Central memory CD8-positive, alpha-beta T cell (primary cell): ENCODE results near the gene BHLHE40.

ENCODE experiments used
- ATAC-seq: fragments of 150-1000 bp; cut with Tn5 transposase; replicated peaks from 2 replicates; pipeline ENCODE4 v1.10.0; 2022; ENCODE audit warnings: mild to moderate bottlenecking, moderate FRiP score, moderate number of reproducible peaks; ENCODE audit not compliant: poor library complexity, severe bottlenecking; ENCODE audit errors: extremely low read depth
- DNase-seq, 2 donors: peaks; one replicate each; pipeline ENCODE4 v3.0.0; 2021; ENCODE audit warnings: low spot score in 2 of 2
- H3K27ac Mint-ChIP-seq: one replicate; pipeline ENCODE4 v1.8.0; 2022; ENCODE audit warnings: low read depth, mild to moderate bottlenecking, moderate library complexity, mixed read lengths
- H3K27me3 Mint-ChIP-seq: one replicate; pipeline ENCODE4 v1.8.0; 2022; ENCODE audit warnings: mixed read lengths
- H3K36me3 Mint-ChIP-seq: one replicate; pipeline ENCODE4 v1.8.0; 2022; ENCODE audit warnings: mild to moderate bottlenecking, moderate library complexity, mixed read lengths; ENCODE audit not compliant: insufficient read depth
- H3K4me1 Mint-ChIP-seq: one replicate; pipeline ENCODE4 v1.8.0; 2022; ENCODE audit warnings: mixed read lengths
- H3K4me3 Mint-ChIP-seq: one replicate; pipeline ENCODE4 v1.8.0; 2022; ENCODE audit warnings: mild to moderate bottlenecking, moderate library complexity, mixed read lengths
- H3K9me3 Mint-ChIP-seq: one replicate; pipeline ENCODE4 v1.8.0; 2022; ENCODE audit warnings: mixed read lengths

Gene BHLHE40

DNA sequence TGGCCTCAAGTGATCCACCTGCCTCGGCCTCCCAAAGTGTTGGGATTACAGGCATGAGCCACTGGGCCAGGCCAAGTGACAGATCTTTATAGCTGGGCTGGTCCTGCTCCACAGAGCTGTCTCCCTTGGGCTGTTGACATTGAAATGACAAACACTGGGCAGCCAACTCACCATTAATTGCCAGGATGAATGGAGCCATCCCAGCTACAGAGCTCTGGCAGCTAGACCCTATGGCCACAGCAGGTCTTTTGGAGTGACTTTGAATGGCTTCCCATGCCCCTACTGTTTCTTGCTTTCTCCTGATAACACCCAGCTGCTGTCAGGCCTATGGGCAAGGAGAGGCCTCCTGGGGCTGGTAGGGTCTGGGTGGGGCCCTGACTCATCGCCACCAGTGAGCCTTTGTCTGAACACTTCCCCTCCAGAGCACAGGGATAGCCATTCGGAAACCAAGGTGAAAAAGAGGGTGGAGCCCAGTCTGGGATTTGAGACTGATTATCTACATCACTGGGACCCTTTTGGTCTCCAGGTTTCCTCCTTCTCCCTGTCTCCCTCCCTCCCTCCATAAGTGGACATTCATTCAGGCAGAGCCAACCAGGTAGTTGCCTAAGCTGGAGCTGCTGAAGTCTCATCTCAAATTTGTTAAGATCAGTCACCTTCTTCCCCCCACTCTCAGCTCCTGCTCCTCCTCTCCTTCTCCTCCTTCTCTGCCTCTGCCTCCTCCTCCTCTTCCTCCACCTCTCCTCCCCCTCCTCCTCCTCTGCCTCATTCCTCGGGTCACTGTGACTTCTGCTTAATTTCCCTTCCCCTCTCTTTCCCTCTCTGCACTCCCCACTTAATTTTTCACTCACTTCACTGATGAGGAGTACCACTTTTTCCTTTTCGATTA is 34.0 kb downstream of the BHLHE40 start:
- no peaks in the 10 kb centered on the region for H3K27me3 Mint-ChIP-seq
- no peaks in the 10 kb centered on the region for H3K9me3 Mint-ChIP-seq
- no peak overlapping the region for H3K4me3 Mint-ChIP-seq
- peaks cover 32% of the 10 kb centered on the region for H3K4me1 Mint-ChIP-seq
- no peak overlapping the region for H3K27ac Mint-ChIP-seq
- no peaks in the 10 kb centered on the region for H3K36me3 Mint-ChIP-seq
- no peak for DNase-seq
- no peak for ATAC-seq

DNA sequence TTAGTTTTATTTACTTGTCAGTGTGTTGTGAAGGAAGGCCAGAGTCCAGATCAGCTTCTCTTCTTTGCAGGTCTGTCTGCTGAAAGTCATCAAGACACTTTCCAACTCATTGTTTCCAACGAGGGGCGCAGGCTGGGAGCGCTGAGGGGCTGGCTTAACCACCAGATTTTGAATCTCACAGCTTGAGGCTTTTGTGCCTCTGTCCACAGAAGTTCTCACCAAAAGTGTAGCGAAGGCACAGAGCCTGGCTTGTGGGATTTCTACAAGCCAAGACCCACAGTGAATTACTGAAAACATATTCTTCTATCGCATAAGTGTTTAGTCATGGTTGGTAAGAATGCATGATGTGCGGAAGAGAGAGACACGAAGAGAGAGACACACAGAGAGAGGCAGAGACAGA is 35.2 kb downstream of the BHLHE40 start:
- H3K27ac Mint-ChIP-seq: no peak overlapping the region
- H3K36me3 Mint-ChIP-seq: no peaks in the 10 kb centered on the region
- ATAC-seq: no peak
- H3K27me3 Mint-ChIP-seq: no peaks in the 10 kb centered on the region
- DNase-seq: no peak
- H3K4me3 Mint-ChIP-seq: no peak overlapping the region
- peaks cover 32% of the 10 kb centered on the region for H3K4me1 Mint-ChIP-seq
- no peaks in the 10 kb centered on the region for H3K9me3 Mint-ChIP-seq

DNA sequence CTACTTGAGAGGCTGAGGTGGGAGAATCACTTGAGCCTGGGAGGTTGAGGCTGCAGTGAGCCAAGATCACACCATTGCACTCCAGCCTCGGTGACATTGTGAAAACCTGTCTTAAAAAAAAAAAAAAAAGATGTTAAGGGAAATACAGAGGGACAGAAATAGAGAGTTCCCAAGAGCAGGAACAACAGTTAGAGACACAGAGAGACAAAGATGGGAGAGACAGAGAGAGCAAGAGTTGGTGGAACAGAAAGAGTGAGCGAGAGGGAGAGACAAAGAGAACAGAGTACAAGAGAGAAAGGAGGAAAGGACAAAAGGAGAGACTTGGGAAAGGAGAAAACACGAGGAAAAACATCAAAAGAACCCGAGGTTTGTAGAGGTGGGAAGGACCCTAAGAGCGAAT is 35.8 kb downstream of the BHLHE40 start:
- Mint-ChIP-seq H3K4me1 (peaks cover 32% of the 10 kb centered on the region), H3K9me3 (no peaks in the 10 kb centered on the region), H3K36me3 (no peaks in the 10 kb centered on the region), H3K27ac (peak overlapping the region; percentile 8), H3K27me3 (no peaks in the 10 kb centered on the region), H3K4me3 (no peak overlapping the region)
- no peak for DNase-seq
- ATAC-seq: no peak

DNA sequence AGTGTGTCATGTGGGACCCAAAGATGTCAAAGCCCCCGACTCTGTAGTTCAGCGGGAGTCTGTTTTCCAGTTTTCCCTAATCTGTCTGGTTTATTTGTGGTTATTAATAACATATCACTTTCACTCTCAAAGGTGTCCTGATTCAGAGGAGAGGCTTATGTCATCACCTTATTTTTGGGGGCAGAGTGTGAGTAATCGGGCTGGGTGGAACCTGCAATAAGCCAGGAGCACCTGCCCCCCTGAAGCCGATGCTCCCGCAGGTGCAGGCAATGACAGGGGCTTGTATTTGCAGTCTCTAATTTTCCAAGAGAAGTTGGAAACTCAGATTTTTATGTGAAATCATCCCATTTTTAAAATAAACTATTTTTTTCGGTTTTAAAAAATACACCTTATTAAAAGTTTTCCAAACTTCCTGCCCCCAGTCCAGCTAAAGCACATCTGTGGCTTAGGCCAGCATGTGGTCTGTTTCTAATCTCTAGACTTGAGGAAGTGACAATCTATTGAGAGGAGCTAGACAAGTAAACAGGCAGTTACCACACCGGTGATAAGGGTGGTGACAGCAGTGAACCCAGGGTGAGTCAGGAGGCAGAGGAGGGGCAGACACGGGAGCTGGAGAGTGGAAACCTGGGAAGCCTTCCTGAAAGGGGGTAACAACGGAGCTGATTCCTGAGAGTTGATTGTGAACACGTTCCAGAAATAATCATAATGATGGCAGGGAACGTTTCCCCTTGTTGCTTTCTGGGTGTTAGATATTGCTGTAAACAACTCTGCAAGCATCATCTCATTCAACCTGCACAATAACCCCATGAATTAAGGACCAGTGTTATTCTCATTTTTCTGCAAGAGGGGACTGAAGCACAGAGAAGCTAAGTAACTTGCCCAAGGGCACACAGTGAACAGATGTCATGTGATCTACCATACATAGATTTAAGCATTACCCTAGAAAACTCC is 37.2 kb downstream of the BHLHE40 start:
- no peaks in the 10 kb centered on the region for H3K9me3 Mint-ChIP-seq
- DNase-seq (peak in 1 of 2 donors; percentile 37), ATAC-seq (peak; percentile 70)
- H3K27me3 Mint-ChIP-seq: no peaks in the 10 kb centered on the region
- peak overlapping the region; percentile 87 for H3K27ac Mint-ChIP-seq
- H3K4me3 Mint-ChIP-seq: no peak overlapping the region
- no peaks in the 10 kb centered on the region for H3K36me3 Mint-ChIP-seq
- peaks cover 34% of the 10 kb centered on the region for H3K4me1 Mint-ChIP-seq

DNA sequence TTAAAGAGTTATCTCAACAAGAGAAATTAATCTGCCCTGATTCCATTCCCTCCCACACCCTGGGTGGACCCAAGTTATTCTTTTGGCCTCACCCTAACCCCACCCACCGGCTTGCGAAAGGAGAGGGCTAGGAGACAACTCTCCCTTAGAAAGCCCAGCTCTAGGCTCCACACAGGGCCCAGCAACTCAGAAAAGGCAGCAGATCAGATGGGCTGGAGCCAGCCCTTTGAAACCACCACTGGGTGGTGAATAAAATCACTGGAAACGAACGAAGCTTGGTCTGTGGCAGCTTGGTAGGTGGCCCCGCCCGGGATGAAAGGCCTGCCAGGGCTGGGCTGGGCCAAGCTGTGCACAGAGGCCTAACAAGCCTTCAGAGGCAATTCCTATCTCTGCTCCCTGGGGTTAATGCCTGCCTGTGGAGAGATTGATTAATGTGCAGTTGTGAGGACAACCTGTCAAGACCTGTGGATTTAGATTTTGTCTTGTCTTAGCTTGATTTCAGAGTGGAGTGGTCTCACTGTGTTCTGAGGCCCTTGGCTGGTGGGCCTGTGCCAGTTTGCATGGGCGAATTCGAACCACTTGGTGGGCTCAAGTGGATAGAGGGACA is 38.8 kb downstream of the BHLHE40 start:
- no peaks in the 10 kb centered on the region for H3K9me3 Mint-ChIP-seq
- peaks cover 34% of the 10 kb centered on the region for H3K4me1 Mint-ChIP-seq
- no peak overlapping the region for H3K4me3 Mint-ChIP-seq
- ATAC-seq (no peak), DNase-seq (no peak)
- no peak overlapping the region for H3K27ac Mint-ChIP-seq
- no peaks in the 10 kb centered on the region for H3K27me3 Mint-ChIP-seq
- no peaks in the 10 kb centered on the region for H3K36me3 Mint-ChIP-seq

DNA sequence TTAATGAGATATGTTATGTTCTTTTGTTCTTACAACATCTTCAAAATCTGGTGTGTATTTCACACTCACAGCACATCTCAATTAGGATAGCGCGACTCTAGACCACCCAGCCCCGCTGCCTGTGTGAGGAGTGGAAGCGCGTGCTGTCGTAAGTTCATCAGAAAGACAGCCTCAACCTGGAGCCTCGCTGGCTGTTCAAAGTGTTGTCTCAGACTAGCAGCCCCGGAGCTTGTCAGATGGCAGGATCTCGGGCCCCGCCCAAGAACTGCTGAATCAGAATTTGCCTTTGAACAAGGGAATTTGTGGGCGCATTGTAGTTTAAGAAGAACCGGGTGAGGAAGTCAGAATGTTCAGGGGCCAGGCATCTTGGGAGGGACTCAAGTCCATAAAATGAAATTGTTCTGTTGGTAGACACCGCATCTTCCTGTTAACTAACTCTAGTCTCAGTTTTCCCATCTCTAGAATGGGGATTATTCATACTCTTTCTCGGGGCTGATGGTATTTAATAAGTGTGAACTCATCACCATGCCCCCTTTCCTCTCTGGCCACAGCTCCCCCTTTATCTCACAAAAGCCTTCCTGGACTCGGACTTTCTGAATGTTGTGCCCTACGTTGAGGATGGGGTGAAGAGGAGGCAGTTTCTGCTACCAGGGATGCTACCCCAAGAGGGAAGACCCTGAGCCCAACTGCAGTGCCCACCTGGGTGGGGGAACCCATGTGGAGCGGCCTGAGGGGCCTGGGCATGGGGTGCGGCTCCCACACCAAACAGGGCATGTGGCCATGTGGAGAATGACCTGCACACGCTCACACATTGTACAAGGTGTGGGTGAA is 40.4 kb downstream of the BHLHE40 start:
- peak; percentile 37 to 53 for DNase-seq
- Mint-ChIP-seq H3K27me3 (no peaks in the 10 kb centered on the region), H3K4me3 (no peak overlapping the region), H3K4me1 (peaks cover 34% of the 10 kb centered on the region), H3K36me3 (no peaks in the 10 kb centered on the region), H3K27ac (peak overlapping the region; percentile 61), H3K9me3 (no peaks in the 10 kb centered on the region)
- ATAC-seq: peak; percentile 62

DNA sequence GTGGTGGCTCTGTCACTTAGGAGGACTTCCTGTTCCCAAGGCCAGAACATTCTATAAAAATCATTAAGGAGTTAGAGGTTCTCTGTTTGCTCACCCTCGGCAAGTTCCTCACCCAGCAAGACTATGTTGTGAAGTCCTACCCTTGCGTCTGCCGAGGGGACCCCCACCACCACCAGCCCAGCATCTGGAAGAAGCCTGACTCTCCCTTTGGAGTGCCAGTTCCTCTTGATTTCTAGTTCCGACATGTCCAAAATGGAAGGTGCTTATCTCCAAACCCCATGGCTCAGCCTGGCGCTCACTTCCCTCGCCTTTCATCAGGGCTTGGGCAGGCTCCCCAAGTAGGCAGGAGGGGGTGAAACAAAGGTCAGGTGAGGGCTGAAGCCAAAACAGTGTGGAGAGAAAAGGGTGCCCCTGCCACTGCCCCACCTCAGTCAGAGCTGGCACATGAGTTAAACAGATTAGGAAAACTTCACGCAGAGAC is 41.0 kb downstream of the BHLHE40 start:
- Mint-ChIP-seq H3K4me3 (no peak overlapping the region), H3K27ac (peak overlapping the region; percentile 61), H3K36me3 (no peaks in the 10 kb centered on the region), H3K4me1 (peaks cover 34% of the 10 kb centered on the region), H3K27me3 (no peaks in the 10 kb centered on the region), H3K9me3 (no peaks in the 10 kb centered on the region)
- DNase-seq: no peak
- no peak for ATAC-seq

DNA sequence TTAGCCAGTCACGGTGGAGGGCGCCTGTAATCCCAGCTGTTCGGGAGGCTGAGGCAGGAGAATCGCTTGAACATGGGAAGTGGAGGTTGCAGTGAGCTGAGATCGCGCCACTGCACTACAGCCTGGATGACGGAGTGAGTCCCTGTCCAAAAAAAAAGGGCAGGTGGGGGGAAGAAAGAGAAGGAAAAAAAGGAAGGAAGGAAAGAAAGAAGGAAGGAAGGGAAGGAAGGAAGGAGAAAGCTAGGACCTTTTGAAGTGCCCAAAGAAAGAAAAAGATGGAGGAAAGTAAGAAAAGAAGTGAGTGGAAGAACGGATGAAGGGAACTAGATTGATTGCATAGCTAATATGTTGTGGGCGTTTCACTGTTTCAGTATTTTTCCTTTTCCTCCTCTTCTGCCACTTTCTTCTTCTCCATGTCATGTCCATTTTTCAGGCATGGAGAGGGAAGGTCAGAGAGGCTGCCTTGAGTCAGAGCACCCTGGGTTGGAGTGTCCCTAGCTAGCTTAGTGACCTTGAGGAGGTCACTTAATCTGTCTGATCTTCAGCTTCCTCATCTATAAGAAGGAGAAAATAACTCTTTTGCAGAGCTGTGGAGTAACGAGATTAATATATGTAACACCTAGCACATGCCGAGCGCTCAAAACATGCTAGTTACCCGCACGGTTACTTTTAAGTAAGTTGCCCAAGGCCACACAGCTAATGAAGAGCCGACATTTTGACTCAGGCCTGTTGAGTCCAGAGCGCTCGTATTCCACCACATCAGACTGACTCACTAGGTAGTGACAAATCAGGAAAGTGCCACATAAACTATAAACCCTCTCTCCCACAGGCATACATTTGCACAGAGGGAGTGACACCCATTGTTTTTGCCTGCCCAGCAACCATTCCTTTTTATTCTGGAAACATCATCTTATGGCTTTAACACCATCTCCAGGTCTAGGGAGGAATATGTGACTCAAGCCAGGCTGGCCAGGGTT is 42.2 kb downstream of the BHLHE40 start:
- ATAC-seq (no peak), DNase-seq (no peak)
- Mint-ChIP-seq H3K9me3 (no peaks in the 10 kb centered on the region), H3K36me3 (no peaks in the 10 kb centered on the region), H3K27me3 (no peaks in the 10 kb centered on the region), H3K27ac (no peak overlapping the region), H3K4me3 (no peak overlapping the region), H3K4me1 (peaks cover 29% of the 10 kb centered on the region)

DNA sequence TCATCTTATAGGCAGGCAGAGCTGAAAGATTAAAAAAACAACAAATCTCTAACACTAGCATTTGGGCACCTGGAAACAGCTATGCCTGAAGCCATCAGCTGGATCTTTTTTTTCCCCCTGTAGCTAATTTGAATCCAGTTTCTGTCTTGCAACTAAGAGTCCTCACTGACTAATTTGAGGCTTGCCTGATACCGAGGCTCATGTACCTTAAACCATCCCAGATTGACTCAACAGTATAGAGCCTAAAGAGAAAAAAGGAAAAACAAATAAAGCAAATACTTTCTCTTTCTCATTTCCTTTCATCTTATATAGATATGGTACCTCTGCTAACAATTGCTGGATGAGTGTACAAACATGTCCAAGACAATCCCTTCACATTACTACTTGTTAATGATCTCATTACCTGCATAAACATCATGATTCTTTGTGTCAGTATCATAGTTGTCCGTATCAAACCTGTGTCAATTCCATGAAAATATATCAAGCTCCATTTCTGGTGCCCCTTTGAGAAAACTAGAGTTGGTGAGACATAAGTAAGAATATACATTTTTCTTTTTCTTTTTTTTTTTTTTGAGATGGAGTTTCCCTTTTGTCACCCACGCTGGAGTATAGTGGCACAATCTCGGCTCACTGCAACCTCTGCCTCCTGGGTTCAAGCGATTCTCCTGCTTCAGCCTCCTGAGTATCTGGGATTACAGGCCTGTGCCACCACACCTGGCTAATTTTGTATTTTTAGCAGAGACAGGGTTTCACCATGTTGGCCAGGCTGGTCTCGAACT is 43.1 kb downstream of the BHLHE40 start:
- H3K36me3 Mint-ChIP-seq: peaks cover 2% of the 10 kb centered on the region
- H3K4me1 Mint-ChIP-seq: peaks cover 21% of the 10 kb centered on the region
- DNase-seq: no peak
- H3K4me3 Mint-ChIP-seq: no peak overlapping the region
- H3K27ac Mint-ChIP-seq: peak overlapping the region; percentile 26
- no peak for ATAC-seq
- no peaks in the 10 kb centered on the region for H3K27me3 Mint-ChIP-seq
- no peaks in the 10 kb centered on the region for H3K9me3 Mint-ChIP-seq

DNA sequence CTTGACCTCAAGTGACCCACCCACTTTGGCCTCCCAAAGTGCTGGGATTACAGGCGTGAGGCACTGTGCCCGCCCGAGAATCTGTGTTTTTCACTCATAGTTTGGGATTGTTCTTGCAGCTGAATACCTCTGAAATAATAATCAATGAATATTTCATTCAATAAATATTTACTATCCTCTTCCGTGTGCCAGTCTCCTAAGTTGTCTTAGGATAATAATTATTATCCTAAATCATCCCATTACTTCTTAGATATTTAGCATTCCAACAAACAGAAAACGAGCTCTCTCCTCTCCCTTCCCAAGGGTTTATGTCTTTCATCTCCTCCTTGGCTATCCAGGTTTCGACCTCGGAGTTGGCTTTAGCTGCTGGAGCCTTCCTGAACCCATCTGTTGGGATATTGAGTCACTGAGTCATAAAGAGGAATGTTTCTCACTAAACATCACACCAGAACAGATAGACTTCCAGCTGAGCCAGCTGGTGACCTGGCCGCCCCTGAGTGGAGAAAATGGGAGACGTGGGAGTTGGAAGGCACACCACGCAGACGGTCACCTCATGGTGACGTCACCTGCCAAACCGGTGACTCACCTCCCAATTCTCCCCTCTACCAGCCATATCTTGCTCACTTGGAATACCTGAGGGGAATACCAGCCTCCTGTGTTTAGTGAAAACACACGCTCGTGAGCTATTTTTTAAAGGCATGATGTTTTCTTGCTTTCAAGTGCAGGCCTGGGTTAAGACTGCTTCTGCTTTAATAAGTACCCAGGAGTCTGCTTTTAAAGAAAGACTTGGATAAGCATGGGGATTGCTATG is 43.9 kb downstream of the BHLHE40 start:
- DNase-seq: no peak

More for the DNA sequence above, 43.9 kb downstream of the BHLHE40 start:
- ATAC-seq: no peak
- no peaks in the 10 kb centered on the region for H3K27me3 Mint-ChIP-seq
- peak overlapping the region; percentile 26 for H3K27ac Mint-ChIP-seq
- H3K9me3 Mint-ChIP-seq: no peaks in the 10 kb centered on the region
- H3K4me1 Mint-ChIP-seq: peaks cover 21% of the 10 kb centered on the region
- H3K36me3 Mint-ChIP-seq: peaks cover 2% of the 10 kb centered on the region
- H3K4me3 Mint-ChIP-seq: no peak overlapping the region
